ENCODE measurements around the gene CCDC33.

DNA sequence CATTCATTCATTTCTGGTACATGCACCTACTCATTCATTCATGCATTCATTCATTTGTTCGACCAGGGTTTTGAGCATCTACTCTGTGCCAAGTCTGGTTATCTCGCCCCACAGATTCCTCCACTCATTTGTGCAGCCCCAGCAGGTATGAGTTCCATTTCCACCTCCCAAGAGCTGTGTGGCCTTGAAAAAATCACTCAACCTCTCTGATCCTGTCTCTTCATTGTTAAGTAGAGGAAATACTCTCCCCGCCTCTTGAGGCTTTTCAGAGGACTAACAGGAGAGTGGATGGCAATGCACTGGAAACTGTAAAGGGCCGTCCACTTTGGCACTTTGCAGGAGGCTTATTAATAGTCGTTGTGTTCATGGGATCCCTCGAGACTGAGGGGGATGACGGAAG, 69.6 kb downstream of the CCDC33 start:
- TF ChIP-seq CTCF (IDR thresholded peaks at IDR 0.05; ENCODE audit: low read depth, low read length) (no peak), EZH2phosphoT487 (IDR thresholded peaks at IDR 0.05; ENCODE audit: low read depth) (no peak)

Data from OCI-LY3 (cell line).